ENCODE measurements around the gene VIT.
"Not testable (repeated sequence)": the region's sequence is repeated elsewhere in the genome, so short reads cannot be mapped to it uniquely, and the experiment has no call there.

- not testable (repeated sequence) for TF ChIP-seq CTCF, EZH2phosphoT487 (IDR thresholded peaks at IDR 0.05)
These were observed 8.2 kb upstream of the VIT start for GRCh38 chr2:36688291-36688690.
